Measurements from ENCODE around the gene CRYGA.
"Not testable (repeated sequence)": the region's sequence is repeated elsewhere in the genome, so short reads cannot be mapped to it uniquely, and the experiment has no call there.

Gene CRYGA

GRCh38 chr2:208122248-208122647 is 41.1 kb downstream of the CRYGA start:
- Mint-ChIP-seq H3K27ac (no peak overlapping the region), H3K27me3 (ENCODE audit: low read depth) (peaks cover 39% of the 10 kb centered on the region), H3K4me3 (no peak overlapping the region), H3K36me3 (ENCODE audit: low read depth) (no peaks in the 10 kb centered on the region), H3K4me1 (ENCODE audit: low read depth) (peaks cover 2% of the 10 kb centered on the region), H3K9me3 (no peaks in the 10 kb centered on the region)

DNA sequence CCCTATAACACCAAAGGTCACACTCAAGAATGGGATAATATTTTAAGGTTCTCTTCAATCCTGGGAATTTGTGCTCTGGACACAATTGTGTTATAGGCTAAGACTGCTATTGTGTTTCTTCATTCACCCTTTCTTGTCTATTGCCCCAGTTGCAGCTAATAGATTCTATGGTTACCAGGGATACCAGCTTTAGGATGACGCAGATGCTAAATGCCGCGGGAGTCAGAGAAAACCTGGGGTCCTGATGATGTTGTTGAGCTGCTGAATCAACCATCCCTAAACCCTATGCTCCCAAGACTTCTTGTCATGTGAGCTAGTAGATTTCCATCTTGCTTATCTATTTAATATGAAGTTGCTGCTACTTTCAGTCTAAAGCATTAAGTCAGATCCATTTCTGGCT is 44.5 kb downstream of the CRYGA start:
- no peak overlapping the region for H3K27ac Mint-ChIP-seq
- H3K36me3 Mint-ChIP-seq (ENCODE audit: low read depth) = no peaks in the 10 kb centered on the region
- H3K27me3 Mint-ChIP-seq (ENCODE audit: low read depth) = peaks cover 17% of the 10 kb centered on the region
- no peaks in the 10 kb centered on the region for H3K9me3 Mint-ChIP-seq
- H3K4me1 Mint-ChIP-seq (ENCODE audit: low read depth) = peaks cover 1% of the 10 kb centered on the region
- H3K4me3 Mint-ChIP-seq = no peak overlapping the region

DNA sequence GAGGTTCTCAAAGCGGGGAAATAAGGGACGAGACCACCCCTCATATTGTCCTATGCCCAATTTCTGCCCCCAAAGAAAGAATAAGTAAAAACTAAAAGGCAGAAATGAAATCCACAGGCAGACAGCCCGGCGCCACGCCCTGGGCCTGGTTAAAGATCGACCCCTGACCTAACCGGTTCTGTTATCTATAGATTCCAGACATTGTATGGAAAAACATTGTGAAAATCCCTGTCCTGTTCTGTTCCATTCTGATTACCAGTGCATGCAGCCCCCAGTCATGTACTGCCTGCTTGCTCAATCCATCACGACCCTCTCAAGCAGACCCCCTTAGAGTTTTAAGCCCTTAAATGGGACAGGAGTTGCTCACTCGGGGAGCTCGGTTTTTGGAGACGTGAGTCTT is 46.0 kb downstream of the CRYGA start:
- not testable (repeated sequence) for H3K4me3 Mint-ChIP-seq; H3K9me3 Mint-ChIP-seq; H3K36me3 Mint-ChIP-seq (ENCODE audit: low read depth); H3K4me1 Mint-ChIP-seq (ENCODE audit: low read depth); H3K27ac Mint-ChIP-seq
- H3K27me3 Mint-ChIP-seq (ENCODE audit: low read depth) = peaks cover 11% of the 10 kb centered on the region

- no peaks in the 10 kb centered on the region for H3K4me1 Mint-ChIP-seq (ENCODE audit: low read depth)
- no peaks in the 10 kb centered on the region for H3K9me3 Mint-ChIP-seq
- no peak overlapping the region for H3K27ac Mint-ChIP-seq
- no peaks in the 10 kb centered on the region for H3K36me3 Mint-ChIP-seq (ENCODE audit: low read depth)
- H3K4me3 Mint-ChIP-seq = no peak overlapping the region
- no peaks in the 10 kb centered on the region for H3K27me3 Mint-ChIP-seq (ENCODE audit: low read depth)
Measured at GRCh38 chr2:208112969-208113368, 50.4 kb downstream of the CRYGA start.

GRCh38 chr2:208112273-208112745 is 51.1 kb downstream of the CRYGA start:
- not testable (repeated sequence) for H3K4me3 Mint-ChIP-seq; H3K36me3 Mint-ChIP-seq (ENCODE audit: low read depth); H3K27ac Mint-ChIP-seq; H3K27me3 Mint-ChIP-seq (ENCODE audit: low read depth); H3K4me1 Mint-ChIP-seq (ENCODE audit: low read depth); H3K9me3 Mint-ChIP-seq
